Activated T-cell treated with anti-CD3 and anti-CD28 coated beads for 24 hours (primary cell): ENCODE results near the gene MTHFD1L.
"Not testable (repeated sequence)": the region's sequence is repeated elsewhere in the genome, so short reads cannot be mapped to it uniquely, and the experiment has no call there.

Experiments used
- DNase-seq: peaks from one replicate; pipeline ENCODE4 v3.0.0-alpha.2; 2020; ENCODE audit warnings: low read depth

Gene MTHFD1L

GRCh38 chr6:151015101-151015700 is 149.7 kb downstream of the MTHFD1L start:
- no peak for DNase-seq

GRCh38 chr6:151016107-151016506 is 150.6 kb downstream of the MTHFD1L start:
- no peak for DNase-seq

DNA sequence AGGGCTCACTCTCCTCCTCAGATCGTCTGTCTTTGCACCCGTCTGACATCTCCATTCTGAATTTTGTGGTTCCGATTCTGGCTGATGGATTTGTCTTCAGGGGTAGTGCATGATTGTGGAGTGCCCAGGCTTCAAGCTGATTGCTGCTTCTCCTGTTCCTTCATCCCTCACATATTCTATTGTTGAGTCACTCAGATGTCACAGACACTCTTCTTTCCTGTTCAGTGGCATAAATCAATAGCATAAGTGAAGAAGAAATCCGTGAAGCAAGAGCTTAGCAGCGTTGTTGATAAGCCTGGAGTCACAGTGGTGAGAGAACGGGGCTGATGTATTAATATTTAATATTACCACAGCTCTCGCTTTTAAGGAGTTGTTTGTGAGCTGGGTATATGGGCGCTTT is 152.5 kb downstream of the MTHFD1L start:
- DNase-seq, result no peak

DNA sequence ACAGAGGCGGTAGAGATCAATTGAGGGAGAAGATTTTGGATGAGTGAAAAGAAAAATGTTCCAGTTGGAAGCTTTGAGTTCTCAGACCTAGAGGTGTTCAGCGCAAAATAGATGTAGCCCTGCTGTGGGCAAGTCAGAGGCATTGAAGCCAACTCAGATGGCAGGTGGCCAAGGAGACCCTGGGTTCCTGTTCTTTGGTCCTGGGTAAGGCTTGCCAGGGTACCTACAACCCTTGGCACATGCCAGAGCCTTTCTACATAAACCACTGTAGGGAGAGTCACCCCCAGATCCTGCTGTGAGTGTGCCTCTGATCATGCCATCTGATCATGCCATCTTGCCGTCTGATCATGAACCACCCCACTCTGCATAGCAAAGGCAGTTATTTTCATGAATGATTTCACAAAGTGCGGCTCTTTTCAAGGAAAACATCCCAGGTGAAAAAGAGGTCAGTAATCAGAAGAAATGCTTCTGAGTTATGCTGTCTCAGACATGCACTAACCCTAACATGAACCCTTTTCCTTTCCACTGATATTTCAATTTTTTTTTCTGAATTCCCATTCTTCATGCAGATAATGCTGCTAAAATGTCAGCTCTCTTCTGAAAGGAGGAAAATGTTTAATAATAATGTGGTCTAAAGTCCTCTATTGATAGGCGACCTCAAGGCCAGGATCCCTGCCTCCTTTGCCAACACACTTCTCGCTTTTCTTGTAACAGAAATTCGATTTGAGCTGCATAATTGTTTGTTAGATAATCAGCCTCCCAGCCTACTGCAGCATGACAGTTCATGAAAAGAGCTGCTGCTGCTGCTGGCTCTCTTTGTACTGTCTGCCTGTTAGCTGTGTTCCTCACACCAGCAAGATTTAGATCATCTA is 153.6 kb downstream of the MTHFD1L start:
- no peak for DNase-seq

- DNase-seq, result no peak
These were observed 156.4 kb downstream of the MTHFD1L start for GRCh38 chr6:151021896-151022295.

- DNase-seq, result no peak
These were observed 157.0 kb downstream of the MTHFD1L start for GRCh38 chr6:151022492-151022891.

- DNase-seq, result no peak
These were observed 157.8 kb downstream of the MTHFD1L start for GRCh38 chr6:151023342-151023741.

DNA sequence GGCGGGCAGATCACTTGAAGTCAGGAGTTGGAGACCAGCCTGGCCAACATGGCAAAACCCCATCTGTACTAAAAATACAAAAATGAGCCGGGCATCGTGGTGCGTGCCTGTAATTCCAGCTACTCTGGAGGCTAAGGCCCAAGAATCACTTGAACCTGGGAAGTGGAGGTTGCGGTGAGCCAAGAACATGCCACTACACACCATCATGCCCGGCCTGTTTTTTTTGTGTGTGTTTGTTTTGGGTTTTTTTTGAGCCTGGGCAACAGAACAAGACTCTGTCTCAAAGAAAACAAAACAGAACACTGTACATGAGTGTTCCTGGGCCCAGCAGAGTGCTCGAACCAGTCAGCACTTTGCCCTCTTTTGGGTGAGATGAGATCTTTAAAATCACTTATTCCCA is 159.1 kb downstream of the MTHFD1L start:
- DNase-seq, result no peak

- DNase-seq, result no peak
These were observed 159.6 kb downstream of the MTHFD1L start for GRCh38 chr6:151025076-151025475.

DNA sequence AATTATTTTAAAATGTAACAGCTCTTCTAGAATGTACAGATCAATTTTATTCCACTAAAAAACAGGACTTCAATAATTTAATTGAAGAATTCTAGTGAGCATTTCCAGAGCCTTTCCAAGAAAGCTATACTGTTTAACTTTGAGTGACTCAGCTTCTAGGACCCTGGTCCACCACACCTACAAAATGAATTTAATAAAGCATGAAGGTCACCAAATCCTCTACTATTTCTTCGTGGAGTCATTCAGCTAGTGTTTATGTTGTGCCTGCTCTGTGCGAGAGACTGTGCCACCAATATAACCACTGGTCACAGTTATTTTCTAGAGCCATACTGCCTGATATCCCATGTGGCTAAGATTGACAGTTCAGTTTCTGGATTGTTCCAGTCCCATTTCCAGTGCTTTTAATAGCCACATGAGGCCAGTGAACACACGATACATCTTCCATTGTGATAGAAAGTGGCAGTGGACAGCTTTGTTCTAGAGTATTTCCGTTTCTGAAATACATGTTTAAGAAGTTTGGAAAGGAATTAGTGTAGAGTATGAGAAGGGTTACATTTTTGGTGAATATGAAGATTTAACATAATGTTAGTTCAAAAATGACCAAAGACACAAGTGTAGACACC is 160.7 kb downstream of the MTHFD1L start:
- no peak for DNase-seq

- DNase-seq, result no peak
These were observed 161.8 kb downstream of the MTHFD1L start for GRCh38 chr6:151027295-151027747.

DNA sequence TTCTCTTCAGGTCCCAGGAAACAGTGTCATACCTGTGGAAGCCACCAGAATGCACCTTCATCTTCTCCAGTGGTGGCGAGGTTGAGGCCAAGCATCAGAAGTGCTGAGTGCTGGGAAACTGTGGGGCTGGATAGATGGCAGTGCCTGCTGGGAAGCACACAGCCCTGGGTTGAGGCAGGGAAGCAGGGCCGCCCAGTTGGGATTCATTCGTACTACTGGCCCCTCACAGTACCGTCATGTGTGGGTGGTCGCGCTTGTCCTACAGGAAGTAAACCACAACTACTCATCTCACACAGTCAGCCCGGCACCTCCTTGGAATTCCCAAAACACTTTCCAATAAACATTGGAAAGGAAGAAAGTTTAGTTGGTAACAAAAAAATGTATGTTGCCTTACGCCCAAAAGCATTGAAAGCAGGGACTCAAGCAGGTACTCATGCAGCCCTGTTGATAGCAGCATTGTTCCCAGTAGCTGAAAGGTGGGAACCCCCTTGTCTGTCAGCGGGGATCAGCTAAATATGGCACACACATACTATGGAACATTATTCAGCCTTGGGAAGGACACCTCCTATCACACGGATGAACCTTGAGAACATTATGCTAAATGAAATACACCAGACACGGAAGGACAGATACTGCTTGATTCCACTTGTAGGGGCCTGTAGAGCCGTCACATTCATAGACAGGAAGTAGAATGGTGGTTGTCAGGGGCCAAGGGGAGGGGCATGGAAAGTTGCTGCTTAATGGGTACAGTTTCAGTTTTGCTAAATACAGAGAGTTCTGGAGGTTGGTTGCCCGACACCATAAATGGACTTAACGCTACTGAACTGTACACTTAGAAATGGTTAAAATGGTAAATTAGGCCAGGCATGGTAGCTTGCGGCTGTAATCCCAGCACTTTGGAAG is 162.7 kb downstream of the MTHFD1L start:
- DNase-seq, result no peak

DNA sequence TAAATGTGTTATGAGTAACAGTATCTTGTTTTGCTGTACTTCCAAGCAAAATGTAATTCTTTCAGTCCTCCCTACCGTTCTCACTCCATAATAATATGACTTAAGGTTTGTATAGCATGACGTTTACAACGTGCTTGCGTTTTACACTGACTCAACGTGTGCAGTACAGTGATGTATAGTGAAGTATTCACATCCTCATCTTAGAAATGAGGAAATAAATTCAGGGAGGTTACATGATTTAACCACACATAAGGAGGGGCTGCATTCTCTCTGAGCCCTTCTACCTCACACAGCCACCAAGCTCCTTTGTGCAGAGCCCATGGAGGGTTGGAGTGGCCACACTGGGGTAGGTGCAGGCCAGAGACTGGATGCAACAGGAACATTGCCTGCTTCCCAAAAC is 164.5 kb downstream of the MTHFD1L start:
- DNase-seq, result no peak

DNA sequence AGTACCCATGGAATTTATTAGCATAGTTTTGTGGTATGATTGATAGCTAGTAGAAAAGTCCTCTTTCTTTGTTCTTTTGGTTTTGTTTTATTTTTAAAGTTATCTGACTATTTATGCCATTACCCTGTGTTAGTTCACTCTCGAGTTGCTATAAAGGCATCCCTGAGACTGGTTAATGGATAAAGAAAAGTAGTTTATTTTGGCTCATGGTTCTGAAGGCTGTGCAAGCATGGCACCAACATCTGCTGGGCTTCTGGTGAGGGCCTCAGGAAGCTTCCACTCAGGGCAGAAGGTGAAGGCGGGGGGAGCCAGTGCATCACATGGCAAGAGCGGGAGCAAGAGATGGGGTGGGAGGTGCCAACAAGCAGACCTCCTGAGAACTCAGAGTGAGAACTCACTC is 166.5 kb downstream of the MTHFD1L start:
- DNase-seq, result no peak

GRCh38 chr6:151034825-151035781 is 169.6 kb downstream of the MTHFD1L start:
- no peak for DNase-seq

DNA sequence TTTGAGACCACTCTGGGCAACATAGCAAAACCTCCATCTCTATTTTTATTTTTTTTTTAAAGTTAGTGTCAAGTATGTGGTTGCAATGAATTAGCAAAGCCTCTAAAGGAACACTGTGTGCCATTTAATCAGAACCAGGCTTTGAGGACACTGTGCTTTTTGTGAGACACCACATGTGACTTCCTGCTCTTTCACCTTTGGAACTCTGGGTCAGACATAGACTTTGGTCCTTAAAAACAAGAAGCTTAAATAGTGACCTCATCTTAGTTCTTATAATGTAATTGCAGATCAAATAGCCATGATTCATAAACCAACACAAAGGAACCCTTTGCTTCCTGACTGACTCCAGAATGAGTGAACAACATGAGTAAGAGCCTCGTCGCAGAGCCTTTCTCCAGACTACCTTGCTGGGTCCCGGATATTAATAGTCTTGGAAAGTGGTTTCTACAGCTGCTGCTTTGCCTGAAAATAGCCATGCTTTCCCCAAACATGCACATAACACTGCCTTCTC is 170.8 kb downstream of the MTHFD1L start:
- DNase-seq, result not testable (repeated sequence)

DNA sequence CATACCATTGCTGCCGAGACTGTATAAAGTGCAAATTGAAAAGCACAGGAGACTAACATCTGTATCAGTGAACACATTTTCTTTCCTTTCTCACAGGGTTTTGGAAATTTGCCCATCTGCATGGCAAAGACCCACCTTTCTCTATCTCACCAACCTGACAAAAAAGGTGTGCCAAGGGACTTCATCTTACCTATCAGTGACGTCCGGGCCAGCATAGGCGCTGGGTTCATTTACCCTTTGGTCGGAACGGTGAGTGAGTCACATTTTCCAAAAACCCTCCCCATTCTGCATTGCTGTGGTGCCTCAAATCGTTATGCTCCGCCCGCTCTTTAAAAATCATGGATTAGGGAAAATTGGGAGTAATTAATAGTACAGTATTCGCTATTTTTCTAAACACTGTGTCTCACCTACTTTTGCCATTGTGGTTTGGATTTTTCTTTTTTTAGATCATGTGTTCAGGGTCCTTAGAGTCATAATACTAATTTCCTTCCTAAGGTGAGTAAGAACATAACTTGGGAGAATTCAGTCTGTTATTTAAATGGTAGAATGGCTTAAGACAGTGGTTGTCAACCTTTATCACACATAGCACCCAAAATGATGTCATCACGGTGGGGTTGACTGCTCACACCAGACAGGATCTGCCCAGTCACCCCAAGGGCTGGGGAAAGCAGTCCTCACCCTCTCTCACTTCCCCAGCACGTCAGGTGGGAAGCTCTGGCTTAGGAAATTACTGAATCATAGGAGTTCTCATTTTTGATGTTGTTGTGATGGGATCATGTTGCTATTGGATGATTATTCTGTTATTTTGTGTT is 171.6 kb downstream of the MTHFD1L start:
- no peak for DNase-seq

GRCh38 chr6:151038616-151039015 is 173.1 kb downstream of the MTHFD1L start:
- DNase-seq, result no peak

- DNase-seq, result not testable (repeated sequence)
These were observed 175.5 kb downstream of the MTHFD1L start for GRCh38 chr6:151040888-151041521.
